T follicular helper cell (primary cell): ENCODE results near the gene CARD11.

ENCODE experiments used
- DNase-seq: peaks from one replicate; pipeline ENCODE4 v3.0.0-alpha.2; 2020; ENCODE audit warnings: low read depth

Gene CARD11

GRCh38 chr7:2905500-2905899 lies 138.2 kb downstream of the CARD11 start:
- DNase-seq = no peak

DNA sequence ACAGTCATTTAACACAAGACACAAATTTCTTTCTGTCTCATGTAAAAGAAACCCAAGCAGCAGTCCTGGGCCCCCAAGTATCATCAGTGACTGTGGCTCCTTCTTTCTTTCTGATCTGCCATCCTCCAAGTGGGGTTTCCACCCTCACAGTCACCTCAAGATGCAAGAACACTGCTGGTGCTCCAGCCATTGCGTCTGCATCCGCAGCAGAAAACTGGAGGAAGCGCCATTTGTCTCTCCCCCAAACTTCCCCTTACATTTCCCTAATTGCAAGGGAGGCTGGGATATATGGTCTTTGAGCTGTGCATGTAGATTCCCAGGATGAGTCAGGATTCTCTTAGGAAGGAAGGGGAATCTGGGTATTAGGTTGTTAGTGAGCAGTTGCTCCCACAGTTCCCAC lies 138.6 kb downstream of the CARD11 start:
- DNase-seq = no peak

DNA sequence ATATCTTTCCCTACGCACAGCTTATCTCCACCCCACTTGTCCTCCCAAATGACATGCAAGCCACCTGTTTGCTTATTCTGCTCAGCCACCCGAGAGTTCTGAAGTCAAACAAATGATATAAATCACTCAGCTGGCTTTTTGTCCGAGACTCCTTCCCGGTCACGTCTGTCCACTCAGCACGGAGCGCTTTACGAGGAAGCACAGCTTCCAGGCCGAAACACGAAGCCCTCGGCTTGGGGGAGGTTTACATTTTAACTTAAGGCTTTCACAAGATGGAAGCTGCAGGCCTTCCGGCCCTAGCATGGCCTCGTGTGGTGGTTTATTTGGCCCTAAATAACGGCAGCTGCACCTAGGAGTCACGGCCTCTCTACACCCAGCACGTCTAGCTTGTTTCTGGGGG lies 139.5 kb downstream of the CARD11 start:
- DNase-seq = no peak

DNA sequence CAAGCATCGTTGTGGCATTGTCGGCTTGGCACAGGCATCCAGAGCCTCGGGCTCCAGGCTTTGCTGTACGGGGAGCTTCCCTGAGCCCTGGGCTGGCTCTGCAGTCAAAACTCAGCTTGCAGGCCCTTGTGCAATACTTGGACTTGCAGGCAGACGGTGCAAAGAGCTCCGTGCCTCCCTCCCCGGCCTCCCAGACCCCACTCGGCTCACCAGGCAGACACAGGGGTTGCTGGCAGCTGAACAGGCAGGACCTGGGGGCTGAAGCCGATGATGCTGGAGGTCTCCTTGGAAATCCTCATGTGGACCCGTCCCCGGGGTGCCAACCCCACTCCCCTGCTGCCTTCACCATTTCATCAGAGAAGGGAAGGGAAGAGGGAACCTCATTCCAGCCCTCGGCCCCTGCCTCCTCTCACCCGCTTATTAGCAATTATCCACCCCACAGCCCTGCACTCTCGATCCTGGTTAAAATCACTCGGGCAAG lies 139.9 kb downstream of the CARD11 start:
- DNase-seq = no peak

DNA sequence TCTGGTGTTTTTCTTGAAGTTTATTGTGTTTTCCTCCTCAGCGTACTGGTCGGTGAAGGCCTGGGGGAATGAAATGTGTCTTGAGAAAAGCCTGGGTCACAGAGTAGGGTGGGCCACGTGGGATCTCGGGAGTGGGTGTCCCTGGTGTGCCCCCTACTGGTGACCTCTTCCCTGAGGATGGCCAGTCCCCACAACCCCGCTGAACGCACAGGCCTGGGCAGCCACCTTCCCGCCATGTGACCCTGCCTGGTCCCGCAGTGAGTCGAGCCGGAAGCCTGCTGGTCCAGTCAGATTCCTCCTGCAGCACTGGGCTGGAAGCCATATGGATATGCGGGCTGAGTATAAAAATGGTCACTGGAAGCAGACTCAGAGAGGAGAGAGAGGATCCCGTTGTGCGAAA lies 146.6 kb downstream of the CARD11 start:
- DNase-seq = no peak

DNA sequence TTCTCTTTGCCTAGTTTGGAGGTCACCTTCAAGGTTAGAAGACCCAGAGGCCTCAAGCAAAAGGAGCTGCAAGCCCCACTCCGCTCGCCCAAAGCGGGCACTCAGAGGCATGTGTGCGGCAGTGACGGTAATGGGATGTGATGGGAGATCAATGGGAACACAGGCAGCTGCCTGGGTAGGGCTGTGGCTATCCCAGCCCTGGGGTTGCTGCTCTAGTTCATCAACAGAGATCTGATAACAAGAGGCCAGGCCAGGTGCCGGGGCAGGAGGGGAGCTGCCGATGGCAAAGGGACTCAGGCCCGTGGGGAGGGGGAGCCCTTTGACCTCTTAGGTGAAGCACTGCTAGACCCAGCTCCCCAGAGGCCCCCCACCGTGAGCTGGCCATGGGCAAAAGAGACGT lies 147.5 kb downstream of the CARD11 start:
- no peak for DNase-seq

GRCh38 chr7:2894118-2894940 lies 149.3 kb downstream of the CARD11 start:
- DNase-seq = peak; percentile 12

GRCh38 chr7:2893411-2893861 lies 150.2 kb downstream of the CARD11 start:
- no peak for DNase-seq

DNA sequence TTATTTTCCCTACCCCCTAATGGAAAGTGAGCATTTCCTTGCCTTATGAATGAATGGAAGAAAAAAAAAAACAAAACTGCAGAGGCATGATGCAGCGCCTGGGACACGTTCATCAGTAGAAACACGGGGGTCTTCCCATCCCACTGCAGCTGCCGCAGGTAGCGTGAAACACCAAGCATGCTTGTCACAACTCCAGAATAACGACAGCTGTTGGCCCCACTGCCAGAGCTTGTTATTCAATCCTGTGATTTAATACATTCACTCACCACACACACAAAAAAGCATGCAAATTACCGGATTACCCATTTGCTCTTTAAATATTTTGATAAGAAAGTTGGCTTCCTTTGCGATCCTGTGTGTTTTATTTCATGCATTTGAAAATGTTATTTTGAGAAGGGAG lies 151.1 kb downstream of the CARD11 start:
- DNase-seq = no peak

DNA sequence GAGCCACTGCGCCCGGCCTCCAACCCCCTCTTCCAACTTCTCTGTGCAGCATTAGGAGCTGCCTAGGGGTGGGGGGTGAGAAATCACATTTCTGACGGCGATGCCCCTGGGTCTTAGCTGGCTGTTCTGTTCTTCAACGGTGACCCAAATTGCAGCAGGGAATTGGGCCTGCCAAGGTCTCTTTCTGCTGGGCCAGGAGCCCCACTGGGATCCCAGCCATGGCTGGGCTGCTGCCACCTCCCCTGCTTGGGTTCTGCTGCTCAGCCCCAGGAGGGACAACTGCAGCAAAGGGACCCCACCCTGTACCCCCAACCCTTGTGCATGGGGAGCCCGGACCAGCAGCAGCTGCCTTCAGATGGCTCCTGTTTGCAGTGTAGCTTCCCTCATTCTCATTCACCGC lies 155.9 kb downstream of the CARD11 start:
- no peak for DNase-seq

DNA sequence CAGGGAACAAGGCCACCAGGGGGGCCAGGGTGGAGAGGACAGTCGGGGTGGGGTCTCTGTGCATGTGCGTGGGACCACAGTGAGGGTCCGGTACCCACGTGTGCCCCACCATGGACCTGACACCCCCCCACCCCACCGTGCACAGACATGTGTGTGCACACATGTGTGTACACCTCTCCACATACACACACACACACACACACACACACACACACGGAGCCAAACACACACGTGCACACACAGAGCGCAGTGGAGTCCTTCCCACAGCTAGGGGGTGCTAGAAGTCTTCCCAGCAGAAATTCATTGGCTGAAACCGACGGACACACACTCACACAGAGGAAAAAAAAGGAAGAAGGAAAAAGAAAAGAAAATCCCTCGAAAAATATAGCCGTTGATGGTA lies 156.8 kb downstream of the CARD11 start:
- DNase-seq = peak; percentile 33

- no peak for DNase-seq
These were observed 157.3 kb downstream of the CARD11 start for GRCh38 chr7:2886391-2886790.

DNA sequence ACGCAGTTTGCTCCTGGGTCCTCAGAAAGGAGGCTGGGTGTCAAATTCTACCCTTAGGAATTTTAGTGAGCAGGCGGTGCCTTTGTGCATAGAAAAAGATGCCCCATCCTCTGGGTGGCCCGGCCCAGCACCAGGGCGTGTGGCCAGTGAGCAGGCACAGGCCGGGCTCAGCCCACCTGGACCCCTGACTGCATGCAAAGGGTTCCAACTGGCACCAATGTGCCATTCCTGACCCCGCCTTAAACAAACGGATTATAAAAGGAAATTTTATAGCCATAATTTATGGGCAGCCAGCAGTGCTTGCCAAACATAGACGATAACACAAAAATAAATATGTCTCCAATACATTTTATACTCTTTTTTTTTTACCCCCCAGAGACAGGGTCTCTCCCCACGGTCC lies 159.5 kb downstream of the CARD11 start:
- no peak for DNase-seq

- DNase-seq = no peak
These were observed 160.6 kb downstream of the CARD11 start for GRCh38 chr7:2883101-2883500.

- DNase-seq = no peak
These were observed 161.6 kb downstream of the CARD11 start for GRCh38 chr7:2882111-2882510.

DNA sequence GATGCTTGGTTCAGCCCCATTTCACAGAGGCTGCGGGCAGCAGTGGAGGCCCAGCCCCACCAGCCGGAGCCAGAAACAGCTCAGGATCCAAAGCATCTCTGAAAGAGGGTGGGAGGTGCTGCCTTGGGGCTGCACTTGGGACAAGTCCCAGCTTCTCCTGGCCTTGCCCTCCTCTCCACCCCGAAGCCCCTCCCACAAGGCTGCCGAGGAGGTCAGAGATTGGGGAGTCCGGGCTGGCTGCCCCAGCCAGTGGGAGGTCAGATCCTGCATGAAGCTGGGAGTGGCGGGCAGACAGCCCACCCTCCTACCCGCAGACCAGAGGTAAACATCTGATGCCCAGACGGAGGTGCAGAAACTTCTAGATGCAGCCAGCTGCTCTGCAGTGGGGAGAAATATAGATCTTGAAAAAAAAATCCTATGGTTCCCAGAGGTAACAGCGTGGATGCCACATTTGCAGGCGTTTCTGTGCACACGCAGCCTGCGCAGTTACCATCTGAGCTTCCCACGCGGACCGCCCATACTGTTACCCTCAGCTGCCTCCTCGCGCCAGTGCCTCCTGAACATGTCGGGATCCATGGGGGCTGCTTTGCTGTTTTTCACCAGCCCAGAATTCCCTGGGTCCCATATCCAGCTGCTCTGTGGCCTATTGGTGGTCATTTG lies 162.7 kb downstream of the CARD11 start:
- no peak for DNase-seq

DNA sequence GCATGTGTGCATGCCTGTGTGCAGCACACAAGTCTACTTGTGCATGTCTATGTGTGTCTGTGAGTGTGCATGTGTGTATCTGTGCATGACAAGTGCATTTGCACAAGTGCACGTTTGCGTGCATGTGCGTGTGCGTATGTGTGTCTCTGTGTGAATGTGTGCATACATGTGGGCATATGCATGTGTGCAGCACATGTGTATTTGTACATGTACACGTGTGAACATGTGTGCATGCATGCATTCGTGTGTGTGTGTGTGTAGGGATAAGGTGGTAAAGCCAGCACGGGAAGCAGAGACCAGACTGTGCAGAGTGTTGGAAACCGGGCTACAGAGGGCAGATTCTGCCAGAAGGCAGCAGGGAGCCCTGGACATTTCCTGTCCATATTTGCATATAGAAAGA lies 163.6 kb downstream of the CARD11 start:
- DNase-seq = no peak

DNA sequence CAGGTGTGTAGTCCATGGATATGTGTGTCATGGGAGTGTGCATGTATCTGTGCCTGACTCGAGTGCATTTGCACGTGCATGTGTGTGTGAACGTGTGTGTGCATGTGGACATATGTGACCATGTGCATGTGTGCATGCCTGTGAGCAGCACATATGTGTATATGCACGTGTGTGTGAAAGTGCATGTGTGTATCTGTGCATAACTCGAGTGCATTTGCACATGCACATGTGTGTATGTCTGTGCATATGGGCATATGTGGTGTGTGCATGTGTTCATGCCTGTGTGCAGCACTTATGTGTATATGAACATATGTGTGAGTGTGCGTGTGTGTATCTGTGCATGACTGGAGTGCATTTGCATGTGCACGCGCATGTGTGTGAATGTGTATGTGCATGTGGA lies 164.3 kb downstream of the CARD11 start:
- no peak for DNase-seq

DNA sequence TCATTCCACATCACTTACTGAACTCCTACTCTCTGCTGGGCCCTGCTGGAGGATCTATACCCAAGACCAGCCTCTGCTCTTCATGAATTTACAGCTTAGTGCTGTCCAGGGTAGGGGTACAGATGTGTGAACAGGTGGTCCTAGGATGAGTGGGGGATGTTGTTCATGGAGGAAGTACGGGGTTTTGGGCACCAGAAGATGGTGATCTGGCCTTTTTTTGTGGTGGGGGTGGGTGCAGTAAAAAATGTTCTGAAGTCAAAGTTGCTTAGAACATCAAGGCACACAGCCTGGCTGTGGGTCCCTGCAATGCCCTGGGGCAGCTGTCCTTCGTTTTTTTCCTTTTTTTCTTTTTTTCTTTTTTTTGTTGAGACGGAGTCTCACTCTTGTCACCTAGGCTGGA lies 165.4 kb downstream of the CARD11 start:
- DNase-seq = no peak

GRCh38 chr7:2876031-2876731 lies 167.5 kb downstream of the CARD11 start:
- DNase-seq = no peak

- DNase-seq = no peak
These were observed 169.7 kb downstream of the CARD11 start for GRCh38 chr7:2873686-2874551.

GRCh38 chr7:2873146-2873545 lies 170.5 kb downstream of the CARD11 start:
- DNase-seq = no peak
